Activated T-helper 1 cell treated with anti-CD3 and anti-CD28 coated beads, Interleukin-2, amount 50 U/mL, for 16 hours (primary cell): ENCODE measurements around the gene GBP1.
"Not testable (repeated sequence)": the region's sequence is repeated elsewhere in the genome, so short reads cannot be mapped to it uniquely, and the experiment has no call there.

Experiments
- DNase-seq, 2 donors: peaks; one replicate each; pipeline ENCODE4 v3.0.0-alpha.2; 2020; ENCODE audit warnings: low read depth in 1 of 2, low spot score in 1 of 2

Gene GBP1, protein sequence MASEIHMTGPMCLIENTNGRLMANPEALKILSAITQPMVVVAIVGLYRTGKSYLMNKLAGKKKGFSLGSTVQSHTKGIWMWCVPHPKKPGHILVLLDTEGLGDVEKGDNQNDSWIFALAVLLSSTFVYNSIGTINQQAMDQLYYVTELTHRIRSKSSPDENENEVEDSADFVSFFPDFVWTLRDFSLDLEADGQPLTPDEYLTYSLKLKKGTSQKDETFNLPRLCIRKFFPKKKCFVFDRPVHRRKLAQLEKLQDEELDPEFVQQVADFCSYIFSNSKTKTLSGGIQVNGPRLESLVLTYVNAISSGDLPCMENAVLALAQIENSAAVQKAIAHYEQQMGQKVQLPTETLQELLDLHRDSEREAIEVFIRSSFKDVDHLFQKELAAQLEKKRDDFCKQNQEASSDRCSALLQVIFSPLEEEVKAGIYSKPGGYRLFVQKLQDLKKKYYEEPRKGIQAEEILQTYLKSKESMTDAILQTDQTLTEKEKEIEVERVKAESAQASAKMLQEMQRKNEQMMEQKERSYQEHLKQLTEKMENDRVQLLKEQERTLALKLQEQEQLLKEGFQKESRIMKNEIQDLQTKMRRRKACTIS

DNA sequence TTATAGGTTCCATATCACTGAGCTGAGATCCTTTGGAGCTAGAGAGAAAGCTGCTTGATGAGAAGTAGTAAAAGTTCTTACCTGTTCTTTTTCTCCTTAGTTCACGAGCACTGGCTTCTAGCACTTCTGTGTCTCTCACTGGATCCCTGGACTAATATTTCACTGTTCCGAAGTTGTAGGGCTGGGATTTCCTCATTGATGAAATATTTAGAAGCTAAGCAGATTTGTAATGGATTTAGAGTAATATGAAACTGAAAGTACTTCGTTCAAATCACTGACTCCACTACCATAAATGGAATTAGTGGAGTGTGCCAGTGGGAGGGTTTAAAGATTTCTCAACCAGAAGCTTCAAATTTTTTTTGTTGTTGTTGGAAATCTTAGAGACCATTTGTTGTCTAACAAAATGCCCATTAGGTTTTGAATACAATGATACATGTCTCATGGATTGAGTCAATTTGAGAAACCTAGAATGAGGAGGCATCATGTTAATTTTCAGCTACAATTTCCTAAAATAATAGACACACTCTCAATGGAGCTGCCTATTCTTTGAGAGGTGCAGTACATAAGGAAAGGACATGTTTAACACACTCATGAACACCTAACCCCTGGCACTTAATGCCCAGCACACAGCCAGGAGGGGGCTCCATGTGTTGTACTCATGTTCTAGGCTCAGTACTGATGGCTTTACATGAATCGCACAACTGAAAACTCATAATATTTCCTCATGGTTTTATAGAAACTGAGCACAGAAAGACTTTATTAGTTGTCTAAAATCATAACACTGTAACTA, at the start of gene GBP1:
Gene GBP1, minus strand, starts transcription at position 130 of the 790 bp plus-strand sequence. CDS start 1,974 bp downstream, outside the sequence.
- DNase-seq, result no peak

DNA sequence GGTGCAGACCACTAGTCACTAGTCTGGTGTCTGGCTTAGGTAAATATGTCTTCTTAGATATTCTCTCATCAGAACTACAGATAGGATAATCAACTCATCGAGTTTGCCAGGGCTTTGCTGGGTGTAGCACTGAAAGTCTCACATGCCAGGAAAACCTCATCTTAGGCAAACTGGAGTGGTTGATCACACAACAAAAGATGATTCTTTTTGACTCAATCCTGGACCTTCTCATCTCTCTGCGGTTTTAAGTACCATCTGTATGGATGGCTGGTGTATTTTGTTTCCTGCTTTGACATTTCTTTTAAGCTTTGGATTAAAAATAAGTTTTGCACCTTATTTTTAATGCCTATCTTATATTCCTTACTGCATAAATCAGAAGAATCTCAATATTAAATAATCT, 49.7 kb upstream of the GBP1 start:
- no peak for DNase-seq

DNA sequence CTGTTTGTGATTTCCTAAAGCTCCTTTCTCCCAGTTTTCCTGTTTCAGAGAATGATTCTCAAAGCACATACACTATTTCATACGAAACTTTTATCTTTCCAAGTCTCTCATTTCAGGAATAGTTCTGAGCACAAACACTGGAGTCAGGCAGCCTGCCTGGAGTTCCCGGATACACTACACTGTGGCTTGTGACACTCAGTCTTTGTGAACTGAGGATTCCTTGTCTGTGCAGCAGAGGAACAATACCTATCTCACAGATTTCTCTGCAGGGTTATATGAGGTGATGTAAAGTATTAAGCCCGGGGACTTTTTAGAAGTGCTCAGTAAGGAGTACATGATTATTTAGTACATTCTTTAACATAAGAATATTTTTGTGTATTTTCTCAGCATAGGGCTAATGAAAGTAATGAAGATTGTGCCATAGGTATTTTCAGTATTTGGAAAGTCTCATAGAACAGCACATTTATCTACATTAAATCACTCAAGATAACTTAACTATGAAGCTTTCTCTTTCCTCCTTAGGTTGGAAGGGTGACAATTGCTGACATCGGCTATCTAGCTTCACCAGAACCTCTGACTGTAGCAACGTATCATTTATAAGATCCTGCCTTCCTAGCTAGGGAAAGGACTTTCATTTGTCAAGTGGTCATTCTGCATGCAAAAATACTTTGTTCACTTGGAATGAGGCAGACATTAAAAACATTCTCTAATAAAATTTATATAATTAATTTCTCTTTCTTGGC, 48.0 kb upstream of the GBP1 start:
- DNase-seq, result no peak

DNA sequence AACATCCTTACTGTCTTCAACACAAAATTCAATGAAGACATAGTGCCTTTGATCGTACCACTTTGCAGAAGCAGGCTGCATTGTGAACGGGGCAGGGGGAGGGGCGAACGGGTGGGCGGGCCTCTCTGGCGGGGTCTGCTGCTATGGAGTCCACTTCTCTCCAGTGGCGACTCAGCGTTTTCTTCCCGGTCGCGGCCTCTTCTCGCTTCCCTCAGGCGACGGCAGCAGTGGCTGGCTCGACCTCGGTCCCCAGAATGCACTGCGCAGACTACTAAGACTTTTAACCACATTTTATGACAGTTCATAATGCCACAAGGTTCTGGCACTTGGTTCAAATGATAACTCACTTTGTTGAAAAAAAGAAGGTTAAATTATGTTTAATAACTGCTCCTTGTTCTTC, 39.7 kb upstream of the GBP1 start:
- no peak for DNase-seq

DNA sequence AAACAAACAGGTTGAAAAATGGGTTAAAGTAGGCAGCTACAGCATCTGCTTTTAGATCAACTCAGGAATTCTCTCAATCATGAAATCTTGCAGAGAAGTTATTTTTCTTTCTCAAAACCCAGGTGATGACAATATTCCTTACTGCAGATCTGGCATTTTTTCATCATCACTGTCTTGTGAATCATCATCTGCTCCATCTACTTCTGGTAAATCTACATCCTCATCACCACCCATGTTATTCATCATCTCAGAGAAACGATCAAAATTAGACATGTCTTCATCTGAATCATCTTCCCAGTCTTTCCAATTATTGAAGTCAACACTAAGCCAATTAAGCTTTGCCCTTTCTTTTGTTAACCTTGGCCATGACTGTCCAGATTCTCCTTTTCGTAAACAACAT, 39.1 kb upstream of the GBP1 start:
- no peak for DNase-seq

DNA sequence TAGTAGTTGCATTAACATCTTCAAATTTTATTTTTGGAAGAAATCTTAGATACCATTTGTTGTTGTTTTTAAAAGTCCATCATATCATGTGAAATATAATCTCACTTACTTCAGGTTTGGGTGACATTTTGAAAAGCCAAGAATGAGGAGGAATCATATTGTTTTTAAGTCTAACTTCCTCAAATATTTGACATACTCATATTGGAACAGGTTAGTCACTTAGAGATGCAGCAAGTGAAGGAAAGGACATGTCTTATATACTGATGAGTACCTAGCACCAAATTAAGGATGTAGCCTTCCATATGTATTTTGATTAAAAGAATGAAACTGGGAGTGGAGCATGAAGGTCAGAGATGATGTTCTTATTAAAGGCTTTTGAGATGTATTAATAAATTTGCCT, 37.0 kb upstream of the GBP1 start:
- DNase-seq, result no peak

DNA sequence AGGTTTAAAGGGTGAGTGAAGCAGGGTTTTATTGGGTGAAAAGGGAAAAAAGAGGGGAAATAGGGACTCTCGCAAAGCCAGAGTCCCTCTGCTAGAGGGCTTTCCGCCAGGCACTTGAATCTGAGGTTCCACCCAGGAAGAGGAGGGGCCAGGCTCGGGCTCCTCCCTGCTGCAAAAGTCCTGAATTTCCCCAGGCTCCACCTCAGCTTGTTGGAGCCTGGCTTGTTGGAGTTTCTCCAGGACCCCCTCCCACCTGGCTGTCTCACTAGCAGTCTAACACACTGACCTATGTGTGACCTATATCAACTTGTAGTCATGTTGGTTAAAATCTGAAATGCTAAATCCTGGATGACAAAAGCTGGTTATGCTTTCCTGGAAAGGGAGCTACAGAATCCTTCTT, 35.4 kb upstream of the GBP1 start:
- DNase-seq, result no peak

DNA sequence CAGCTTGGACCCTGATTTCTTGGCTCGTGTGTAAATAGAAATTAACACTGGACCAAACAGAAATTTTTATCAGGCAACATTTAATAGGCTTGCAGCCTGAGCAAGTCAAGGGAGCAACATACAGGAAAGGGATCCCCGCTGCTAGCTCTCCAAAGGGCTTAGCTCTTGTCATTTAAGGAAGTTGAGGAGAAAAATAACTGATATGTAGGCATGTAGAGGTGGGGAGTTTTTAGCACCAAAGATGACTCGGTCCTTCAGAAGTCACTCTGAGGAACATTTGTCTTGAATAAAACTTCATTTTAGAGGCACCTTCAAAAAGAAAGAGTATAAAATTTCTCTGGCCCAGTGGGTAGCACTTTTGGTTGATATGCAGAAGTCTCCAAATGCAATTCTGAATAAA, 33.8 kb upstream of the GBP1 start:
- DNase-seq, result no peak

DNA sequence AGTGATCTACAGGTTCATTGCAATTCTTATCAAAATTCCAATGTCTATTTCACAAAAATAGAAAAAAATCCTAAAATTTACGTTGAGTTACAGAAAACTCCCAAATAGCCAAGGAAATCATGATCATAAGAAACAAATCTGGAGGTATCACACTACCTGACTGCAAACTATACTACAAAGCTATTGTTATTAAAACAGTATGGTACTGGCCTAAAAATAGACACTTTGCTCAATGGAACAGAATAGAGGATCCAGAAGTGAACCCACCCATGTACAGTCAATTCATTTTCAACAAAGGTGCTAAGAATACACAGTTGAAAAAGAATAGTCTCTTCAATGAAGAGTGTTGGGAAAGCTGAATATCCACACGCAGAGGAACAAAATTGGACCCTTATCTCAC, 30.7 kb upstream of the GBP1 start:
- no peak for DNase-seq

DNA sequence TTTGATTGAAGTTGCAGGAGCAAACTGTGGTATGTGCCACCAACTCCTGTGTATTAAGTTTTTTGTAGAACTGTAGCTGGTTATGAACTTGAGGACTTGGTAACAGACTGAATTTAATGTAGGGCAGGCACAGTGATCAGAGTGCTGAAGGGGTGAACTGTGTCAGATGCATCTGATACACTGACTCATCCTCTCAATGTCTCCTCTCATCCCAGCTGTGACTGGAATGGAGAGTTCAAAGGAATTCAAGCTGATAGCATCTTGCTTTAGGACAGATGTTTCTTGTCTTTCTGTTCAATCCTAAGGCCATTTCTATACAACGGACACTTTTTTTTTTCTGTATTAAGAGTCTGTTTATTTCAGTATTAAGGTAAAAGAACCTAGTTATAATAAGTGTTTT, 25.0 kb upstream of the GBP1 start:
- DNase-seq, result no peak

DNA sequence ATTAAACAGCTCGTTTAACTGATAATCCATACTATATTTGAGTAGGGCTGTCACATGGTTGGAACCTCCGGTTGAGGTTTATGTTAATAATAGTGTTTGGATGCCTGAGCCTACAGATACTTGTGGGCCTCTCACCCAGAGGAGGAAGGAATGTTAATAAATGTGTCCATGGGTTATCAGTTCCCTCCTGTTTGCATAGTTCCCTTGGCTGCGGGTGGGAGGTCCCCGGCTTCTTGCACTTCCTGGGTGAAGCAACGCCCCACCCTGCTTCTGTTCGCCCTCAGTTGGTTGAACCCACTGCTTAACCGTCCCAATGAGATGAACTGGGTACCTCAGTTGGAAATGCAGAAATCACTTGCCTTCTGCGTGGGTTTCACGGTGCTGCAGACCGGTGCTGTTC, 23.6 kb upstream of the GBP1 start:
- DNase-seq, result no peak

DNA sequence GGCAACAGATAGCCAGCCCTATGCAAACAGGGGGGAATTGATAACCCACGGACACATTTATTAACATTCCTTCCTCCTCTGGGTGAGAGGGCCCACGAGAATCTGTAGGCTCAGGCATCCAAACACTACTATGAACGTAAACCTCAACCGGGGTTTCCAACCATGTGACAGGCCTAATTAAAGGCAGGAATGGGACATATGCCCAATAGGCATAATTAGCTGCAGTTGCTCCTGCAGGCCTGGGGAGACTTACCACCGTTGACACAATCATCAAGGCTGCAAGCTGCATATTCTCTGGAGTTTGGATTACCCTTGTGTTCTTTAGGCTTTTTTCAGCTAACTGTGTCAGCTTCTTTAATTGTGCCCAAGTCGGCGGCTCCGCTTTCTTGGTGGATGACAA, 22.2 kb upstream of the GBP1 start:
- DNase-seq, result no peak

DNA sequence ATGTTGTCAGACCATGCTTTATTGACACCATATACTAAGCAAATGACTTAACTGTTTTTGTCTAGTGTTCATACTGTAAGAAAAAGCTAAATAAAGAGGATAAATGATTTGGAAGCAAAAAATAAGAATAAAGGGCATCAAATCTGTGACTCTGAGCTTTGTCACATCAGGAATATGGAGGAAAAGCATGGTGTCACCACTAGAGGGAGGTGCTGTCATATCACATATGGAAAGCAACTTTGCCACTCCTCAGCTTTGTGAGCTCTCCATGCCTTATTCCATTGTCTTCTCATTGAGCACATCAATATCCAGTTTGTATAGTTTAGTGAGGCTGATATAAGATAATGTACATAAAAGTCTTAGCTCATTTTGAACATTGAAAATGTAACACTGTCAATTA, 20.8 kb upstream of the GBP1 start:
- no peak for DNase-seq

DNA sequence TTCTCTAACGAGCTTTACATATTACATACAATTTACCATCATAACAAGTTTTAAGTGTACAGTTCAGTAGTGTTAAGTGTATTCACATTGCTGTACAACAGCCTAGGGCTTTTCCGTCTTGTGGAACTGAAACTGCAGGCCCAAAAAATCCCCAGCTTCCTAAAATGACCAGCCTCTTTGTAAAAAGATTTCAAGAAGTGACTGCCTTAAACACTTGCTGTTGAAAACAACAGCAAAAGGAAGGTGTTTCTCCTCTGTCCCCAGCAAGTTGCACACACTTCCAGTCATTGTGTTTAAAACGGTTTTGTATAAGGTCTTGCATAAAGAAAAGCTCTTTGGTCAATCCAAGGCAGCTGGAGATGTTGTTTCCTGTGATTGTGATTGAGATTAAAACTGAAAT, 16.0 kb upstream of the GBP1 start:
- no peak for DNase-seq

DNA sequence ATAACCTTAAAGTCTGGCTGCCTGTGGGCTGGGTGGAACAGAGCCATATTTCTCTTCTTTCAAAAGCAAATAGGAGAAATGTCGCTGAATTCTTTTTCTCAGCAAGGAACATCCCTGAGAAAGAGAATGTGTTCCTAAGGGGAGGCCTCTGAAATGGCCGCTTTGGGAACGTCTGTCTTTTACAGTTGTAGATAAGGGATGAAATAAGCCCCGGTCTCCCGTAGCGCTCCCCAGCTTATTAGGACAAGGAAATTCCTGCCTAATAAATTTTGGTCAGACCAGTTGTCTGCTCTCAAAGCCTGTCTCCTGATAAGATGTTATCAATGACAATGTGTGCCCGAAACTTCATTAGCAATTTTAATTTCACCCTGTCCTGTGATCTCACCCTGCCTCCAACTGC, 15.1 kb upstream of the GBP1 start:
- not testable (repeated sequence) for DNase-seq

DNA sequence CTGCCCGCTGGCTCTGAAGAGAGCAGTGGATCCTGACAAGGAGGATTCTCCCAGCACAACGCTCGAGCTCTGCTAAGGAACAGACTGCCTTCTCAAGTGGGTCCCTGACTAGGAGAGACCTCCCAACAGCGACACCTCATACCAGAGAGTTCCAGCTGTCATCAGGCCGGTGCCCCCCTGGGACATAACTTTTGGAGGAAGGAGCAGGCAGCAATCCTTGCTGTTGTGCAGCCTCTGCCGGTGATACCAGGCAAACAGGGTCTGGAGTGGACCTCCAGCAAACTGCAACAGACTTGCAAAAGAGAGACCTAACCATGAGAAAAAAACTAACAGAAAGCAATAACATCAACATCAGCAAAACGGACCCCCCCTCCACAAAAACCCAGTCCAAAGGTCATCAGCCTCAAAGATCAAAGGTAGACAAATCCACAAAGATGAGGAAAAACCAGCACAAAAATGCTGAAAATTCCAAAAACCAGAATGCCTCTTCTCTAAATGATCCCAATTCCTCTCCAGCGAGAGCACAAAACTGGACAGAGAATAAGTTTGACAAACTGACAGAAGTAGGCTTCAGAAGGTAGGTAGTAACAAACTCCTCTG, 7.6 kb upstream of the GBP1 start:
- not testable (repeated sequence) for DNase-seq

DNA sequence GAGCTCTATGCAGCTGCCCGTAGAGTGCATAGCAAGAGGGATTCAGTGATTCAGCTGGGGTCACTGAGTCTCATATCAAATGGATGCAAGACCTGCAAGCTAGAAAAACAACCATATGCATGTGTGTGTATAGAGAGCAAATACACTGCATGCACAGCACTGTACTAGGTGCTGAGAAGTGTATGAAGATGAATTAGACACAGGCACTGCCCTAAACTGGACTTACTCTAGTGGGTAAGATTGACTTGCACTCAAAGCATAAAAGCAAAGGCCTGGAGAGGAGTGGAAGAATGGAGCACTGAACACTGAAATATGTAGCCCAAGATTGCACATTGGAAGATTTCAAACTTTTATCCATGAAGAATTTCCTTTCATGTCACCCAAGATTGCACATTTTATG, 5.5 kb upstream of the GBP1 start:
- DNase-seq, result no peak

DNA sequence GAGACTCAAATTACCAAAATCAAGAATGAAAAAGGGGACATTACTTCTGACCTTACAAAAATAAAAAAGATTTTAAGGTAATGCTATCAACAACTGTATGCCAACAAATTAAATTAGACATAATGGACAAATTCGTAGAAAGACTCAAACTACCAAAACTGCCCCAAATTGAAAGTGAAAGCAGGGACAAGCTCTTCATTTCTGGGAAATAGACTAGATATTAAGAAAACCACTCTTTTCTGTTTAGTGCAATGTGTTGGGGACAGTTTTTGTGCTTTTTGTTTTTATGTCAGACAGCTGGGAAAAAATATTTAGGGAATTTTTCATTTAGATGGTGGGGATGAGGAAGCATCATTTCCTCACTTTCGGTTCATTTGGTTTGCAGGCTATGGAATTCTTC, 4.9 kb upstream of the GBP1 start:
- DNase-seq, result no peak

DNA sequence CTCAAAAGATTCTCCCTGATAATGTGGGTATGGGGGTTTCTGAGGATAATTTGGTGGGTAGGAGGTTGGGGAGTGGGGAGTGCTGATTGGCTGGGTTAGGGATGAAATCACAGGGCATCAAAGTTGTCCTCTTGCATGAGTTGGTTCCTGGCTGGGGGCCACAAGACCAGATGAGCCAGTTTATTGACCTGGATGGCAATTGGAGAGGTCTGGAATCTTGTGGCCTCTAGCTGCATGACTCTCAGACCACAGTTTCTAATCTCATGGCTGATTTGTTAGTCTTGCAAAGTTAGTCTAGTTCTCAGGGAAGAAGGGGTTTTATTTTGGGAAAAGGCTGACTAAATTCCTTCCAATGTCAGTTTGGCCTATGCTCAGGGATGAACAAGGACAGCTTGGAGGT, 3.3 kb upstream of the GBP1 start:
- DNase-seq, result no peak

DNA sequence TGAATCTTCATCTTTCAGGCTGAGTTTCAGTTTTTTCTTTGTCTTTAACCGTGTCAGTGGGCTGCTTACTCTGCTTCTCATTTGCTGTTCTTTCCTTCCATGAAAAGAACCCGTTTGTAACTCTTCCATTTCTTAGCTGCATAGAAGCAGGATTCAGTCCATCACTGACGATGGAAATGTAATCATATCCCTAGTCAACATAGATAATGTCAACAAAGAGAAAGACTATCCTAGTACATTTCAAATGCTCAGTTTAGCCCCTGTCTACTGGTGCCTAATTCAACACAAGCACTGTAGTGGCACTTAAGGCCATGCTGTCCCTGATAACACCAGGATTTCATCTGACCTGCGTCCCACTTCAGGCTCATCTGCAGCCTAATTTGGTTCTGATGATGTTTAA, 376 bp downstream of the GBP1 start:
- DNase-seq, result no peak

DNA sequence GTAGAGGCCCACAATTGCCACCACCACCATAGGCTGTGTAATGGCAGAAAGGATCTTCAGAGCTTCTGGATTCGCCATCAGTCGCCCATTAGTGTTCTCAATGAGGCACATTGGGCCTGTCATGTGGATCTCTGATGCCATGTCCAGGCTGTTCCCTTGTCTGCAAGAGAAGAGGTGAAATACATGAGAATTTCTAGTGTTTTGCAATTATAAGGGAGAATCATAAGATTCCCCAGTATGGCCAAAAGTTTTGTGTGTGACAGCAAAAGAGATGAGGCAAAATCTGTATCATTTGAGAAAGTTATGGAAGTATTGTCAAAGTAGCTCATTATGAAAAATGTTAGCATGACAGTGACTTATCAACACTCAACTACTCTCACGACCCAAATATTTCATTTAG, 1.9 kb downstream of the GBP1 start:
- DNase-seq, result no peak
